ENCODE data around the gene MAP3K9.

DNA sequence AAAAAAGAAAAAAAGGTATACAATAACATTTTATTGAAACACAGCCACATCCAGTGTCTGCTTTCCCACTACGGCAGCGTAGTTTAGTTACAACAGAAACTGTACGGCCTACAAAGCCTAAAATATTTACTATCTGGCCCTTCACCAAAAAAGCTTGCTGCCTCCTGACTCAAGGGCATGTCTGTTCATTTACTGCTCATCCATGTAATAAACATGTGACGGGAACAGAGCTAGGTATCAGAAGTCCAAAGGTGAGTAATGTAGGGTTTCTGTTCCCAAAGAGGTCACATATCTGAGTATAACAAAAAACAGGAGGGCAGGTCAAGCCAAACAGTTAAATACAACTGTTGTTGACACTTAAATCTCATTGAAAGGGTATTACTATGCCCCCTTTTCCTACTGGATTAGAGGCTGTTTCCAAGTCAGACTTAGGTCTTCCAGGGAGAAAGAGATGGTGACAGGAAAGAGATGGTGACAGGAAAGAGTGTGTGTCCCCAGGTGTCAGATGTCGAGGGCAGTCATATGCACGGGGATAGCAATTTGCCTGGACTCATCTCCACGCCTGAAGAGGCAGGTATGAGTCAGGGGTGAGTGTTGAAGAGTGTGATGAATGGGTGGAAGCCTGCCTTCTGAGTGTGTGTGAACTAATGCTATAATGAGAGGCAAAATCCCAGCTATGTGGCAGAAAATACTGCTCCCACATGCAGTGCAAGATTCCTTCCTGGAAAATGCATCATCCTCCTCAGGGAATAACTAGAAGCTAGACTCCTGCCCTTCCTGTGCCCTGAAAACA, 77.7 kb downstream of the MAP3K9 start:
- TF ChIP-seq POLR2A (IDR thresholded peaks at IDR 0.05), result no peak
- TF ChIP-seq, protein P1, sequence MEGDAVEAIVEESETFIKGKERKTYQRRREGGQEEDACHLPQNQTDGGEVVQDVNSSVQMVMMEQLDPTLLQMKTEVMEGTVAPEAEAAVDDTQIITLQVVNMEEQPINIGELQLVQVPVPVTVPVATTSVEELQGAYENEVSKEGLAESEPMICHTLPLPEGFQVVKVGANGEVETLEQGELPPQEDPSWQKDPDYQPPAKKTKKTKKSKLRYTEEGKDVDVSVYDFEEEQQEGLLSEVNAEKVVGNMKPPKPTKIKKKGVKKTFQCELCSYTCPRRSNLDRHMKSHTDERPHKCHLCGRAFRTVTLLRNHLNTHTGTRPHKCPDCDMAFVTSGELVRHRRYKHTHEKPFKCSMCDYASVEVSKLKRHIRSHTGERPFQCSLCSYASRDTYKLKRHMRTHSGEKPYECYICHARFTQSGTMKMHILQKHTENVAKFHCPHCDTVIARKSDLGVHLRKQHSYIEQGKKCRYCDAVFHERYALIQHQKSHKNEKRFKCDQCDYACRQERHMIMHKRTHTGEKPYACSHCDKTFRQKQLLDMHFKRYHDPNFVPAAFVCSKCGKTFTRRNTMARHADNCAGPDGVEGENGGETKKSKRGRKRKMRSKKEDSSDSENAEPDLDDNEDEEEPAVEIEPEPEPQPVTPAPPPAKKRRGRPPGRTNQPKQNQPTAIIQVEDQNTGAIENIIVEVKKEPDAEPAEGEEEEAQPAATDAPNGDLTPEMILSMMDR (IDR thresholded peaks at IDR 0.05), result no peak
- no peak for TF ChIP-seq POLR2AphosphoS5 (IDR thresholded peaks at IDR 0.05)
- no peak for TF ChIP-seq EP300 (IDR thresholded peaks at IDR 0.05)

Measured in suprapubic skin (tissue), 4 donors.